Epithelial cell of esophagus (primary cell): Measurements from ENCODE around the gene PIP4K2A.

ENCODE experiments used
- DNase-seq: peaks from one replicate; pipeline ENCODE4 v3.0.0; 2010; ENCODE audit warnings: low read depth
- H3K4me3 ChIP-seq: 2 replicates; pipeline ENCODE4 v1.5.1; 2011; ENCODE audit warnings: mild to moderate bottlenecking, low read length, control low read depth
- TF ChIP-seq, protein P1 (sequence below): IDR thresholded peaks from 2 replicates; pipeline ENCODE4 v1.5.1; 2011; ENCODE audit warnings: low read depth, mild to moderate bottlenecking, low read length, control low read depth, inconsistent platforms; ENCODE audit not compliant: insufficient read depth; ENCODE audit errors: missing control alignments

Gene PIP4K2A

DNA sequence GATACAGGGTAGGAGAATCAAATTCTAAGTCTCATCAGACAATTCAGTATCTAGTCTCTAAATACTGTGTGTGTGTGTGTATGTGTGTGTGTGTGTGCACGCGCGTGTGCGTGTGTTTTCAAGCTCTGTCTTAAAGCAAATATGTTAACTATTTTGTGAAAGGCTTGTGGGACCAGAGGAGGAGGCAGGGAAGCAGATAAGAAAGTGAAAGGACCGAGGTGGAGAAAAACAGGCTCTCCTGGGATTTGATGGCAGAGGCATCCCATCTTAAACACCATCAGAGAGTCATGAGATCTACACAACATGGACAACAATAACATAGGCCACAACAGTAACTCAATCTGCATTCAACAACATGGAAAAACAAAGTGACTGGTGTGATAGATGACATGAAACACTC lies 67.1 kb downstream of the PIP4K2A start:
- no peak for DNase-seq
- TF ChIP-seq, protein P1, sequence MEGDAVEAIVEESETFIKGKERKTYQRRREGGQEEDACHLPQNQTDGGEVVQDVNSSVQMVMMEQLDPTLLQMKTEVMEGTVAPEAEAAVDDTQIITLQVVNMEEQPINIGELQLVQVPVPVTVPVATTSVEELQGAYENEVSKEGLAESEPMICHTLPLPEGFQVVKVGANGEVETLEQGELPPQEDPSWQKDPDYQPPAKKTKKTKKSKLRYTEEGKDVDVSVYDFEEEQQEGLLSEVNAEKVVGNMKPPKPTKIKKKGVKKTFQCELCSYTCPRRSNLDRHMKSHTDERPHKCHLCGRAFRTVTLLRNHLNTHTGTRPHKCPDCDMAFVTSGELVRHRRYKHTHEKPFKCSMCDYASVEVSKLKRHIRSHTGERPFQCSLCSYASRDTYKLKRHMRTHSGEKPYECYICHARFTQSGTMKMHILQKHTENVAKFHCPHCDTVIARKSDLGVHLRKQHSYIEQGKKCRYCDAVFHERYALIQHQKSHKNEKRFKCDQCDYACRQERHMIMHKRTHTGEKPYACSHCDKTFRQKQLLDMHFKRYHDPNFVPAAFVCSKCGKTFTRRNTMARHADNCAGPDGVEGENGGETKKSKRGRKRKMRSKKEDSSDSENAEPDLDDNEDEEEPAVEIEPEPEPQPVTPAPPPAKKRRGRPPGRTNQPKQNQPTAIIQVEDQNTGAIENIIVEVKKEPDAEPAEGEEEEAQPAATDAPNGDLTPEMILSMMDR = no peak
- H3K4me3 ChIP-seq = no peak overlapping the region

DNA sequence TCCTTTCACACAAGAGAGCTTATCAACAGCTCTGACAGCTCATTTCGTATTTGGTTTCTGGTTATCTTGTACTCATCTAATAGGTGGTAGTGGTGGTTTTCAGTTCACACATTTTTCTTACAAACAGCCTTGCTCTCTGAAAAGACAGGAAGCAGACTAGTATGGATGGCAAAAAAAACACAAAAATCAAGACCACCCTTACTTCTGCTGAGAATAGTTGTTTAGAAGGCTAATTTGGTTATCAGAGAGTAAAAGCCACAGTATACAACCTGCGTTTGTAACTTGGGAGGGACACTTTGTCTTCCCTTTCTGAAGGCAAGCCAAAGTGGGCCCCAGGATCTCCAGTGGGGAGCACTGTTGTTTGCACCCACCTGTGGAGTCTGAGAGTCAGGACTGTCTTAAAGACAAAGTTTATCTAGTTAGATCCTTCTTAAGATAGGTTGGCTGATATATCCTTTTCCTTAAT lies 68.0 kb downstream of the PIP4K2A start:
- H3K4me3 ChIP-seq = no peak overlapping the region
- TF ChIP-seq, protein P1 = no peak
- DNase-seq = no peak

DNA sequence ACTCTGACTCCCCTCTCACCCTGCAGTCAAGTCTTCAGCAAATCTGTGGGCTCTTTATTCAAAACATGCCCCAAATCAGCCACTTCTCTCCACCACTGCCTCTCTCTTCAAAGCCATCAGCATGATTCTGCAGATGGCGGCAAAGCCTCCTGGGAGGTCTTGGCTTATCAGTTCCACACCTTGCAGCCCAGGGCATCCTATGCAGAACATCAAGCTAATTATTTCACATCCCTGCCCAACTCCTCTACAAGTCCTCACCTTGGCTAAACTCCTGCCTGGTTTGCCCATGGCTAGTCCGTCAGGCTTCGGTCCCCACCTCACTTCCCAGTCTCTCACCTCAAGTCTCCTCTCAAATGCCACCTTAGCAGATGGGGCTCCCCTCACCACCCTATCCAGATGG lies 70.2 kb downstream of the PIP4K2A start:
- no peak for DNase-seq
- H3K4me3 ChIP-seq = no peak overlapping the region
- TF ChIP-seq, protein P1 = no peak

DNA sequence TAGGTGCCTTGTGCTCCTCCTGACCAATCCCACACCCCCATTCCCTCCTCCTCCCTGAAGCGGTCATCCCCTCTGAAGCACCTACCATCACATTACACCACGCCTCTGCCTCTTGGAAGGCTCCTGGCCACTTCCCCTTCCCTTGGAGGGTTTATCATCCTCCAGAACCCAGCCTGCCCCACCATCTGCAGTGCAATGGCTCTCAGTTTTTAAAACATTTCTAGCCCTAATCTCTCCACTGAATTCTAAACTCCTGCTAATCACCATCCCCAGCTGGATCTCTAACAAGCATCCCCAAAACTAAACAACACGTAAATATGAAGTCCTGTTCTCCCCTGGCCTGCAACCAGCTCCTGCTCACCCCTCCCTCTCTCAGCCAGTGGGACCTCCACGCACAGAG lies 70.6 kb downstream of the PIP4K2A start:
- TF ChIP-seq, protein P1 = no peak
- H3K4me3 ChIP-seq = no peak overlapping the region
- DNase-seq = no peak

DNA sequence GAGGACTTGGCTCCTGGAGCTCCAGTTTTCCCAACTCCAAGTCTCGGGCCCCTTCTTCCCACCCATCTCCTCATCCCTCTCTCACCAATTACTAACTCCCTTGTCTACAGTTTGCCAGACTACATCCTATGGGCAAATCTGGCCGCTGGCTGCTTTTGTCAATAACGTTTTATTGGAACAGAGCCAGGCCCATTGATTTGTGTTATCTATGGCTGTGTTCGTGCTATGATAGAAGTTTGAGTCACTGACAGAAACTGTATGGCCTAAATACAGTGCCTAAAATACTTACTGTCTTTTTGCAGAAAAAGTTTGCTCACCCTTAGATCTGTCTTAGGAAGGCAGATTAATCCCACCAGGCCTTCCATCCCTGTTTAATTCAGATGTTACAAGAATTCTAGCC lies 71.3 kb downstream of the PIP4K2A start:
- TF ChIP-seq, protein P1 = no peak
- H3K4me3 ChIP-seq = no peak overlapping the region
- no peak for DNase-seq

DNA sequence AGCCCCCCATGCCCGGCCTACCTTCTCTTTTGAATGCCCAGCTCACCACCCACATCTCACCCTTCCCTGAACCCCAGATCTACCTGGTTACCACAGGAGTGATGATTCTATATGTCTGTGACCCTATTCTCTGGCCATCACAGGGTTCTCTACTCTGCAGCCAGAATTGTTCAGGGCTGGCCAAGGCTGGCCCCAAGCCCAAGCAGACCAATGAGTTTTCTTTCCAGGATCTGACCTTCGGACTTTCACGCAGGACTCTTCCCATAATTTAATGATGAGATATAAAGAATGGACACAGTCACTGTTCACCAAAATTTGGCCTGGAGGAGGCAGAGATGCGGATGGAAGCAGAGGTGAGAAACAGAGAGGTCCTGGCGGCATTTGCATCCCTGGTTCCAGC lies 72.6 kb downstream of the PIP4K2A start:
- H3K4me3 ChIP-seq = no peak overlapping the region
- TF ChIP-seq, protein P1 = no peak
- no peak for DNase-seq

DNA sequence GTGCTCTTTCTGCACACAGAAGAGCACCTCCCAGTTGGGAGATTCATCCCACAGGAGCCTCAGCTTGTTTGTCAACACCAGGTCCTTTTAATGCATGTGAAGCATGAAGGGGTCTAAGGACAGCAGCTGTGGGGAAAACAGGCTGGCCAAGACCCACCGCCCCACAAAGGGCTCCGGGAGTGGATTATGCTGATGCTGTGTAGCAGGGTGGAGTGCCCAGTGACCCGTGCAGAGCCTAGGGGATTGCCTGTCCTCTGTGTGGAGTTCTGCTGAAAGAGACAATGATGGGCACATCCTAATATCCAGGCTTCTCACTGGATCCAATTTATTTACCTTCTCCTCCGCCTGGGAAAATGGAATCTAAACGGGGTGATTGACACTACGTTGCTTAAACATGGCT lies 74.0 kb downstream of the PIP4K2A start:
- TF ChIP-seq, protein P1 = no peak
- no peak for DNase-seq
- no peak overlapping the region for H3K4me3 ChIP-seq
